H1 (cell line): ENCODE data around the gene WDR90. TPM values are rescaled to one million over a fixed set of nuclear protein-coding genes. Genes with fewer than 3 reads are reported as not detected.

Experiments
- CTCF ChIA-PET: fragments of 300-600 bp; sonication (Branson Sonifier 250); formaldehyde crosslinking; loops from one replicate; lab custom pipeline; 2021; ENCODE audit not compliant: partially characterized antibody; lab: Charles Lee
- POLR2A ChIA-PET: fragments of 300-600 bp; sonication (Branson Sonifier 250); formaldehyde crosslinking; loops from one replicate; lab custom pipeline; 2021; ENCODE audit warnings: inconsistent platforms; ENCODE audit not compliant: partially characterized antibody; lab: Charles Lee
- DNase-seq, 2 experiments: peaks; one replicate each; pipeline versions ENCODE4 v3.0.0 to v3.0.0-alpha.2; 2010 to 2022; ENCODE audit warnings: low spot score in 2 of 2, low read depth in 1 of 2, mixed read lengths in 1 of 2
- FAIRE-seq: peaks from 2 replicates; lab custom pipeline; 2011; peaks lifted over from hg19 to GRCh38; lab: Jason Lieb, UNC
- H2AFZ ChIP-seq: 2 replicates; pipeline ENCODE4 v1.8.1; 2012; ENCODE audit warnings: low read length, inconsistent platforms
- H2AK5ac ChIP-seq: 2 replicates; pipeline ENCODE4 v1.6.1; 2013; ENCODE audit warnings: low read depth, low read length
- H2BK120ac ChIP-seq: replicated peaks from 2 replicates; pipeline ENCODE3; 2013; ENCODE audit warnings: low read depth, low read length, inconsistent platforms
- H2BK12ac ChIP-seq: 2 replicates; pipeline ENCODE4 v1.6.1; 2013; ENCODE audit warnings: low read depth, low read length
- H2BK15ac ChIP-seq: 2 replicates; pipeline ENCODE4 v1.6.1; 2013; ENCODE audit warnings: low read length
- H2BK20ac ChIP-seq: 2 replicates; pipeline ENCODE4 v1.6.1; 2013; ENCODE audit warnings: low read length
- H2BK5ac ChIP-seq: 2 replicates; pipeline ENCODE4 v1.6.1; 2013; ENCODE audit warnings: low read depth, low read length
- H3K14ac ChIP-seq: 2 replicates; pipeline ENCODE4 v1.6.1; 2013; ENCODE audit warnings: inconsistent platforms; ENCODE audit not compliant: insufficient read length
- H3K18ac ChIP-seq: 2 replicates; pipeline ENCODE4 v1.6.1; 2013; ENCODE audit warnings: low read length; ENCODE audit errors: extremely low read depth
- H3K23ac ChIP-seq: 2 replicates; pipeline ENCODE4 v1.6.1; 2013; ENCODE audit warnings: inconsistent platforms; ENCODE audit not compliant: insufficient read length
- H3K23me2 ChIP-seq: 2 replicates; pipeline ENCODE4 v1.6.1; 2013; ENCODE audit warnings: low read depth, low read length
- H3K27ac ChIP-seq: 2 replicates; pipeline ENCODE4 v1.6.1; 2011; ENCODE audit warnings: low read depth, low read length, inconsistent platforms
- H3K27me3 ChIP-seq, 4 experiments: replicated peaks in 1 of 4; 1 replicate in 1 of 4; 2 replicates in 3 of 4; pipeline versions ENCODE4 v1.6.1 to v1.8.1; 2011 to 2013; ENCODE audit warnings: low read length in 3 of 4, mild to moderate bottlenecking in 3 of 4, inconsistent platforms in 2 of 4, mixed read lengths in 2 of 4, moderate library complexity in 1 of 4; ENCODE audit not compliant: control insufficient read depth in 3 of 4, insufficient read depth in 3 of 4; ENCODE audit errors: extremely low read depth in 1 of 4
- H3K36me3 ChIP-seq, 4 experiments: 2 replicates each; pipeline versions ENCODE4 v1.6.1 to v1.8.1; 2011 to 2013; ENCODE audit warnings: mild to moderate bottlenecking in 4 of 4, low read length in 3 of 4, moderate library complexity in 2 of 4, control low read depth in 1 of 4, inconsistent platforms in 1 of 4; ENCODE audit not compliant: insufficient read depth in 4 of 4, control insufficient read depth in 2 of 4
- H3K4ac ChIP-seq: replicated peaks from 2 replicates; pipeline ENCODE3; 2013; ENCODE audit warnings: low read length, low read depth, mixed read lengths, inconsistent platforms; ENCODE audit not compliant: insufficient read length
- H3K4me1 ChIP-seq, 4 experiments: replicated peaks in 1 of 4; 1 replicate in 1 of 4; 2 replicates in 3 of 4; pipeline versions ENCODE4 v1.6.1 to v1.8.1; 2011 to 2013; ENCODE audit warnings: low read length in 3 of 4, inconsistent platforms in 2 of 4, mixed read lengths in 1 of 4; ENCODE audit not compliant: insufficient read depth in 4 of 4, control insufficient read depth in 3 of 4
- H3K4me2 ChIP-seq, 2 experiments: 2 replicates each; pipeline versions ENCODE4 v1.6.1 to v1.8.1; 2011 to 2013; ENCODE audit warnings: low read depth in 2 of 2, low read length in 2 of 2, control low read depth in 1 of 2, inconsistent platforms in 1 of 2, mild to moderate bottlenecking in 1 of 2; ENCODE audit not compliant: insufficient read depth in 1 of 2
- H3K4me3 ChIP-seq, 4 experiments: fragments of 200-600, 300-600 bp in 1 of 4; sonication (generic), shearing (Covaris generic), sonication (Bioruptor Twin) in 1 of 4; 2 replicates each; pipeline versions ENCODE4 v1.5.1 to v1.8.1; 2011 to 2016; ENCODE audit warnings: low read length in 4 of 4, low read depth in 3 of 4, control low read depth in 2 of 4, inconsistent platforms in 2 of 4, mild to moderate bottlenecking in 2 of 4, mixed read lengths in 1 of 4, moderate library complexity in 1 of 4; ENCODE audit not compliant: insufficient read depth in 2 of 4; ENCODE audit errors: extremely low read depth in 1 of 4
- H3K56ac ChIP-seq: replicated peaks from 2 replicates; pipeline ENCODE3; 2013; ENCODE audit warnings: low read depth, mild to moderate bottlenecking, mixed read lengths, low read length, inconsistent platforms; ENCODE audit not compliant: insufficient read length
- H3K79me1 ChIP-seq: 2 replicates; pipeline ENCODE4 v1.6.1; 2013; ENCODE audit warnings: low read depth, low read length, control low read depth
- H3K79me2 ChIP-seq, 2 experiments: 2 replicates each; pipeline versions ENCODE4 v1.6.1 to v1.8.1; 2012 to 2013; ENCODE audit warnings: low read length in 2 of 2, mild to moderate bottlenecking in 2 of 2, inconsistent platforms in 1 of 2; ENCODE audit not compliant: insufficient read depth in 2 of 2, control insufficient read depth in 1 of 2
- H3K9ac ChIP-seq, 4 experiments: replicated peaks in 1 of 4; 1 replicate in 1 of 4; 2 replicates in 3 of 4; pipeline versions ENCODE4 v1.6.1 to v1.8.1; 2011 to 2013; ENCODE audit warnings: low read depth in 3 of 4, low read length in 3 of 4, control low read depth in 2 of 4, mild to moderate bottlenecking in 2 of 4, moderate library complexity in 2 of 4, inconsistent platforms in 1 of 4; ENCODE audit errors: extremely low read depth in 1 of 4
- H3K9me3 ChIP-seq, 2 experiments: 2 replicates each; pipeline versions ENCODE4 v1.6.1 to v1.8.1; 2012 to 2013; ENCODE audit warnings: mild to moderate bottlenecking in 2 of 2, moderate library complexity in 2 of 2, control low read depth in 1 of 2, inconsistent platforms in 1 of 2, low read depth in 1 of 2, low read length in 1 of 2, mixed read lengths in 1 of 2; ENCODE audit not compliant: insufficient read depth in 2 of 2
- H4K20me1 ChIP-seq, 2 experiments: replicated peaks in 1 of 2; 2 replicates each; pipeline versions ENCODE3 to v1.8.1; 2011 to 2013; ENCODE audit warnings: inconsistent platforms in 2 of 2, low read length in 2 of 2, mild to moderate bottlenecking in 1 of 2; ENCODE audit not compliant: insufficient read depth in 2 of 2, control insufficient read depth in 1 of 2
- H4K5ac ChIP-seq: 2 replicates; pipeline ENCODE4 v1.6.1; 2013; ENCODE audit warnings: low read length, low read depth, mixed read lengths, inconsistent platforms; ENCODE audit not compliant: insufficient read length
- H4K8ac ChIP-seq: 2 replicates; pipeline ENCODE4 v1.8.0; 2013; ENCODE audit warnings: mild to moderate bottlenecking, moderate library complexity, low read length, inconsistent platforms; ENCODE audit not compliant: insufficient read depth; ENCODE audit errors: extremely low read depth
- H4K91ac ChIP-seq: replicated peaks from 2 replicates; pipeline ENCODE3; 2013; ENCODE audit warnings: low read length, mixed read lengths, inconsistent platforms; ENCODE audit not compliant: insufficient read length
- CTCF ChIP-seq, 3 experiments: IDR thresholded peaks; 1 replicate in 2 of 3; 2 replicates in 1 of 3; pipeline versions ENCODE4 v1.5.1 to v1.6.1; 2011; ENCODE audit warnings: low read length in 3 of 3, mild to moderate bottlenecking in 3 of 3, inconsistent platforms in 2 of 3, low read depth in 1 of 3, moderate library complexity in 1 of 3; ENCODE audit not compliant: insufficient read depth in 1 of 3; ENCODE audit errors: control extremely low read depth in 1 of 3
- MAX ChIP-seq: IDR thresholded peaks from 2 replicates; pipeline ENCODE4 v1.6.1; 2012; ENCODE audit warnings: inconsistent platforms
- RAD21 ChIP-seq, 2 experiments: IDR thresholded peaks in 1 of 2; conservative IDR thresholded peaks in 1 of 2; 2 replicates each; pipeline ENCODE4 v1.6.1; 2011; ENCODE audit warnings: low read depth in 2 of 2, low read length in 2 of 2, improper control_type of control experiment in 1 of 2, inconsistent platforms in 1 of 2, mild to moderate bottlenecking in 1 of 2, moderate library complexity in 1 of 2
- SIN3A ChIP-seq, 2 experiments: IDR thresholded peaks in 1 of 2; conservative IDR thresholded peaks in 1 of 2; 2 replicates each; pipeline ENCODE4 v1.6.1; 2011 to 2012; ENCODE audit warnings: low read length in 2 of 2, improper control_type of control experiment in 1 of 2, low read depth in 1 of 2, mild to moderate bottlenecking in 1 of 2
- TBP ChIP-seq: IDR thresholded peaks from 2 replicates; pipeline ENCODE4 v1.6.1; 2011; ENCODE audit warnings: low read depth, low read length, improper control_type of control experiment
- YY1 ChIP-seq: IDR thresholded peaks from 2 replicates; pipeline ENCODE4 v1.6.1; 2011; ENCODE audit warnings: low read depth, mild to moderate bottlenecking, low read length
- WGBS, 2 experiments: shearing (Covaris generic) in 1 of 2; methylation state at CpG; one replicate each; pipeline versions ENCODE4 v1.1.6 to v1.1.7; 2013 to 2015; ENCODE audit warnings: low lambda C conversion rate in 2 of 2, mixed read lengths in 2 of 2, inconsistent platforms in 1 of 2, low coverage in 1 of 2, missing lambda C conversion rate in 1 of 2; ENCODE audit not compliant: insufficient replicate concordance in 2 of 2, insufficient coverage in 1 of 2, insufficient read length in 1 of 2; ENCODE audit errors: extremely low coverage in 1 of 2, missing lambda C conversion rate in 1 of 2; 5-methylcytosine and 5-hydroxymethylcytosine counted together
- polyA plus RNA-seq, 7 experiments: library from polyadenylated mRNA; depleted of rRNA in 3 of 7; stranded (reverse) in 5 of 7; unstranded in 2 of 7; fragments of >200 nt in 5 of 7; fragments of 200-250 nt in 2 of 7; gene quantifications; 1 replicate in 5 of 7; 2 replicates in 1 of 7; 4 replicates in 1 of 7; pipeline versions ENCODE4 v1.2.1 to v1.2.3, GENCODE V29; 2011 to 2013; ENCODE audit warnings: missing spikeins in 2 of 7, mixed read lengths in 2 of 7
- total RNA-seq: library from RNA; stranded (reverse); fragmentation: NEBNext Ultra II Directional; extraction: Animal tissue kit (Norgen Biotek cat#: 25700); gene quantifications from 2 replicates; pipeline ENCODE4 v1.2.1, GENCODE V29; 2021

WDR90 gene
- total and polyA plus RNA-seq, 2 of the 8 experiments (the other 6 are each of a cell fraction or from before 2014, with no cell fraction given): 24.0 to 47.2 TPM

- Histone ChIP-seq H3K9ac (peak overlapping the region; percentile 14 to 54 (median 30); a peak in 3 of 7 replicates), H4K8ac (peak overlapping the region; percentile 82), H3K18ac (peak overlapping the region; percentile 32), H3K56ac (peak overlapping the region; percentile 77), H3K4me3 (peak overlapping the region; percentile 59 to 76 (median 68)), H3K23me2 (peaks cover 7% of the 10 kb centered on the region), H2BK12ac (peak overlapping the region; percentile 50; the same call in 1 of the 2 replicates), H3K9me3 (no peaks in the 10 kb centered on the region), H2BK20ac (no peak overlapping the region), H2BK5ac (no peak overlapping the region; the same call in none of the 2 replicates), H4K20me1 (peaks cover 0 to 7% of the 10 kb centered on the region in 2 experiments), H3K27ac (0 out of 2 replicates have a peak overlapping the region, but pooled peaks have one; percentile 35), H3K79me2 (peaks cover 0 to 1% of the 10 kb centered on the region in 2 experiments; a peak in 1 of 4 replicates), H4K5ac (no peak overlapping the region), H3K4me1 (peaks cover 0 to 4% (median 1%) of the 10 kb centered on the region in 4 experiments; a peak in 5 of 7 replicates), H3K79me1 (no peaks in the 10 kb centered on the region; the same call in 1 of the 2 replicates), H3K36me3 (peaks cover 0 to 6% (median 0%) of the 10 kb centered on the region in 4 experiments; a peak in 1 of 8 replicates), H3K4ac (no peak overlapping the region), H2BK15ac (no peak overlapping the region), H2BK120ac (no peak overlapping the region), H3K27me3 (no peaks in the 10 kb centered on the region), H3K23ac (no peak overlapping the region), H4K91ac (peak overlapping the region; percentile 6), H2AK5ac (no peak overlapping the region), H3K4me2 (peak overlapping the region; percentile 67 to 86), H3K14ac (no peak overlapping the region), H2AFZ (no peak overlapping the region)
- ChIA-PET CTCF (interaction anchor here (0.7 to 7.9 kb wide), 25 partner anchors 9 to 639 kb away, joined by 3 to 104 read pairs (median 5); partner anchors contain the start of genes JMJD8, METTL26, NHLRC4 and RHBDL1), POLR2A (interaction anchor here (0.8 to 2.9 kb wide), 17 partner anchors 10 to 277 kb away, joined by 3 to 14 read pairs (median 4); partner anchors contain the start of genes JMJD8, METTL26, MRPL28 and RHBDL1)
- FAIRE-seq (no peak), DNase-seq (peak in 1 of 2 experiments; percentile 77)
- 47% methylated on average over 19 of the region's 24 CpGs; no CpG with 5 or more reads in 1 of the 2 experiments for WGBS, 2 experiments
- TF ChIP-seq SIN3A (conservative IDR thresholded peaks at IDR 0.05 in 1 of 2, IDR thresholded peaks at IDR 0.05 in 1 of 2; ENCODE audit: low read depth in 1 of 2, low read length in 2 of 2): 0 out of 4 replicates have a peak, but pooled peaks of 1 of the 2 experiments have one; percentile 62
- peak; percentile 84 for TF ChIP-seq YY1
- peak; percentile 66 for TF ChIP-seq MAX
- TF ChIP-seq TBP: no peak
- peak in 2 of 3 experiments; percentile 68 to 80; a peak in 3 of 4 replicates for TF ChIP-seq CTCF (IDR thresholded peaks at IDR 0.05; ENCODE audit: control extremely low read depth in 1 of 3, insufficient read depth in 1 of 3, low read depth in 1 of 3, low read length in 3 of 3)
- TF ChIP-seq RAD21 (IDR thresholded peaks at IDR 0.05 in 1 of 2, conservative IDR thresholded peaks at IDR 0.05 in 1 of 2; ENCODE audit: low read depth in 2 of 2, low read length in 2 of 2): peak; percentile 37 to 52
Measured at GRCh38 chr16:648071-648780, 939 bp upstream of the WDR90 start.
